SK-N-SH (cell line): ENCODE results near the gene RHOBTB3. TPM values are rescaled to one million over a fixed set of nuclear protein-coding genes. Genes with fewer than 3 reads are reported as not detected.

ENCODE experiments used
- CTCF ChIA-PET: fragments of 300-600, 350-600 bp; formaldehyde crosslinking; extraction: SDS; loops from one replicate; lab custom pipeline; 2021; lab: Yijun Ruan, JAX
- POLR2A ChIA-PET: fragments of 350-600 bp; sonication (Branson Sonifier 250); formaldehyde crosslinking; extraction: SDS; loops from one replicate; lab custom pipeline; 2020; ENCODE audit warnings: antibody characterized with exemption, inconsistent platforms; lab: Yijun Ruan, JAX
- DNase-seq: peaks from one replicate; pipeline ENCODE4 v3.0.0; 2012
- H2AFZ ChIP-seq: fragments of 200-600 bp; sonication (generic); 2 replicates; pipeline ENCODE4 v1.8.1; 2016; ENCODE audit warnings: antibody characterized with exemption, mild to moderate bottlenecking, low read depth
- H3F3A ChIP-seq: fragments of 200-600 bp; sonication (generic); replicated peaks from 2 replicates; pipeline ENCODE3; 2016; ENCODE audit warnings: antibody characterized with exemption, mild to moderate bottlenecking; ENCODE audit not compliant: insufficient read depth
- H3K27ac ChIP-seq, 2 experiments: fragments of 200-500 bp in 1 of 2; fragments of 200-600 bp in 1 of 2; sonication (Bioruptor generic) in 1 of 2; sonication (generic), shearing (Covaris generic) in 1 of 2; 2 replicates each; pipeline versions ENCODE4 v1.5.1 to v1.6.1; 2014 to 2016; ENCODE audit warnings: low read depth in 2 of 2, inconsistent platforms in 1 of 2, low read length in 1 of 2, mild to moderate bottlenecking in 1 of 2, mixed read lengths in 1 of 2
- H3K27me3 ChIP-seq: fragments of 200-600 bp; sonication (generic), shearing (Covaris generic); 2 replicates; pipeline ENCODE4 v1.6.1; 2016; ENCODE audit warnings: mixed run types; ENCODE audit not compliant: insufficient read depth
- H3K36me3 ChIP-seq, 2 experiments: fragments of 200-500 bp in 1 of 2; fragments of 200-600 bp in 1 of 2; sonication (Bioruptor generic) in 1 of 2; sonication (generic) in 1 of 2; replicated peaks in 1 of 2; 2 replicates each; pipeline versions ENCODE3 to v1.5.1; 2014 to 2016; ENCODE audit warnings: low read length in 1 of 2, mild to moderate bottlenecking in 1 of 2; ENCODE audit not compliant: insufficient read depth in 2 of 2, control insufficient read depth in 1 of 2
- H3K4me1 ChIP-seq, 2 experiments: fragments of 200-500 bp in 1 of 2; fragments of 200-600 bp in 1 of 2; sonication (Bioruptor generic) in 1 of 2; sonication (generic), shearing (Covaris generic) in 1 of 2; 2 replicates each; pipeline versions ENCODE4 v1.5.1 to v1.6.1; 2014 to 2016; ENCODE audit warnings: low read depth in 1 of 2, low read length in 1 of 2, mixed run types in 1 of 2; ENCODE audit not compliant: insufficient read depth in 2 of 2, control insufficient read depth in 1 of 2
- H3K4me2 ChIP-seq: fragments of 200-600 bp; sonication (generic), shearing (Covaris generic); 2 replicates; pipeline ENCODE4 v1.6.1; 2017; ENCODE audit warnings: mixed run types
- H3K4me3 ChIP-seq, 2 experiments: fragments of 200-500 bp in 1 of 2; fragments of 200-600 bp in 1 of 2; sonication (Bioruptor generic) in 1 of 2; sonication (generic), shearing (Covaris generic) in 1 of 2; 2 replicates each; pipeline versions ENCODE4 v1.5.1 to v1.8.1; 2014 to 2016; ENCODE audit warnings: low read depth in 2 of 2, inconsistent platforms in 1 of 2, low read length in 1 of 2, mild to moderate bottlenecking in 1 of 2, mixed read lengths in 1 of 2, moderate library complexity in 1 of 2
- H3K79me2 ChIP-seq: fragments of 200-600 bp; sonication (generic); 2 replicates; pipeline ENCODE4 v1.8.1; 2017; ENCODE audit warnings: mild to moderate bottlenecking; ENCODE audit not compliant: insufficient read depth
- H3K9ac ChIP-seq: fragments of 200-600 bp; sonication (generic); 2 replicates; pipeline ENCODE4 v1.6.1; 2017; ENCODE audit warnings: mixed run types
- H3K9me2 ChIP-seq: fragments of 200-600 bp; sonication (generic); 2 replicates; pipeline ENCODE4 v1.6.1; 2017; ENCODE audit warnings: mixed run types
- H3K9me3 ChIP-seq: fragments of 200-600 bp; sonication (generic); 2 replicates; pipeline ENCODE4 v1.6.1; 2017; ENCODE audit warnings: mixed run types, mild to moderate bottlenecking, moderate library complexity
- H4K20me1 ChIP-seq: fragments of 200-600 bp; sonication (generic); 2 replicates; pipeline ENCODE4 v1.6.1; 2017; ENCODE audit warnings: mild to moderate bottlenecking, mixed run types; ENCODE audit not compliant: insufficient read depth
- CHD2 ChIP-seq: fragments of 150-350 bp; IDR thresholded peaks from 2 replicates; pipeline ENCODE4 v1.6.1; 2018; ENCODE audit warnings: low read length; ENCODE audit not compliant: partially characterized antibody
- EZH2phosphoT487 ChIP-seq: fragments of 200-600 bp; sonication (generic); IDR thresholded peaks from 2 replicates; pipeline ENCODE4 v1.6.1; 2017; ENCODE audit warnings: low read depth, mixed run types, mild to moderate bottlenecking, antibody characterized with exemption, moderate library complexity, borderline replicate concordance
- FOSL2 ChIP-seq: IDR thresholded peaks from 2 replicates; pipeline ENCODE4 v1.4.0; 2012; ENCODE audit warnings: low read depth, mild to moderate bottlenecking, moderate library complexity, borderline replicate concordance
- JUND ChIP-seq: IDR thresholded peaks from 2 replicates; pipeline ENCODE4 v1.4.0; 2012
- RAD21 ChIP-seq: IDR thresholded peaks from 2 replicates; pipeline ENCODE4 v1.6.1; 2012; ENCODE audit warnings: mild to moderate bottlenecking, low read length
- RXRA ChIP-seq: IDR thresholded peaks from 2 replicates; pipeline ENCODE4 v1.4.0; 2012; ENCODE audit warnings: low read depth, mild to moderate bottlenecking, borderline replicate concordance
- TEAD4 ChIP-seq: IDR thresholded peaks from 2 replicates; pipeline ENCODE4 v1.4.0; 2012; ENCODE audit warnings: mild to moderate bottlenecking, borderline replicate concordance; ENCODE audit not compliant: insufficient read depth
- USF1 ChIP-seq: IDR thresholded peaks from 2 replicates; pipeline ENCODE4 v1.4.0; 2012; ENCODE audit warnings: low read depth, borderline replicate concordance
- USF2 ChIP-seq: fragments of 150-350 bp; IDR thresholded peaks from 2 replicates; pipeline ENCODE4 v1.6.1; 2017; ENCODE audit warnings: antibody characterized with exemption, low read length, low read depth, borderline replicate concordance
- WGBS: methylation state at CpG from one replicate; pipeline ENCODE4 v1.1.6; 2017; ENCODE audit warnings: low lambda C conversion rate; 5-methylcytosine and 5-hydroxymethylcytosine counted together
- polyA plus RNA-seq, 3 experiments: library from polyadenylated mRNA; depleted of rRNA; stranded (reverse); fragments of >200 nt; gene quantifications; 2 replicates each; pipeline ENCODE4 v1.2.3, GENCODE V29; 2012

Gene RHOBTB3
- polyA plus RNA-seq, 1 of the 3 experiments (the other 2 are of a cell fraction), result 59.3 TPM

- Histone ChIP-seq H3K4me2 (no peak overlapping the region), H3K36me3 (no peaks in the 10 kb centered on the region), H3K27ac (no peak overlapping the region), H3K9me2 (no peaks in the 10 kb centered on the region), H3K4me3 (no peak overlapping the region), H4K20me1 (no peaks in the 10 kb centered on the region), H3K4me1 (peaks cover 0 to 5% of the 10 kb centered on the region in 2 experiments; a peak in 1 of 4 replicates), H3F3A (no peaks in the 10 kb centered on the region), H3K9me3 (no peaks in the 10 kb centered on the region), H2AFZ (no peak overlapping the region), H3K79me2 (no peaks in the 10 kb centered on the region), H3K27me3 (no peaks in the 10 kb centered on the region), H3K9ac (no peak overlapping the region)
- TF ChIP-seq JUND (no peak), USF2 (no peak), FOSL2 (no peak), TEAD4 (no peak), CHD2 (no peak)
- DNase-seq, result no peak
- POLR2A ChIA-PET, result no interaction called here
- 64% methylated on average over 1 of the region's 1 CpG for WGBS
- CTCF ChIA-PET, result interaction anchor here (0.9 to 12.2 kb wide), 6 partner anchors 12 to 197 kb away, joined by 3 to 139 read pairs (median 6); partner anchors contain the start of gene RFESD
Observed at GRCh38 chr5:95840956-95841705, 110.0 kb downstream of the RHOBTB3 start.

- H3K79me2 ChIP-seq, result no peaks in the 10 kb centered on the region
- DNase-seq, result no peak
- H4K20me1 ChIP-seq, result no peaks in the 10 kb centered on the region
- H3K9ac ChIP-seq, result no peak overlapping the region
- H3K4me3 ChIP-seq, result no peak overlapping the region
- TF ChIP-seq EZH2phosphoT487 (no peak), RXRA (no peak), TEAD4 (no peak), RAD21 (no peak), USF1 (no peak)
- ChIA-PET CTCF (interaction anchor here (1.0 to 12.2 kb wide), 5 partner anchors 57 to 198 kb away, joined by 4 to 139 read pairs (median 11); partner anchors contain the start of gene RFESD), POLR2A (no interaction called here)
- peaks cover 0 to 3% of the 10 kb centered on the region in 2 experiments; a peak in 2 of 4 replicates for H3K4me1 ChIP-seq
- no peaks in the 10 kb centered on the region for H3K27me3 ChIP-seq
- no peaks in the 10 kb centered on the region for H3K9me2 ChIP-seq
- WGBS, result 86% methylated on average over 8 of the region's 8 CpGs
- H3K36me3 ChIP-seq, result no peaks in the 10 kb centered on the region
- H3K27ac ChIP-seq, result no peak overlapping the region
- no peaks in the 10 kb centered on the region for H3F3A ChIP-seq
- no peak overlapping the region for H3K4me2 ChIP-seq
- H3K9me3 ChIP-seq, result no peaks in the 10 kb centered on the region
- H2AFZ ChIP-seq, result no peak overlapping the region
Observed at GRCh38 chr5:95841914-95842812, 111.0 kb downstream of the RHOBTB3 start.
